WTC11 (cell line): ENCODE measurements around the gene H1-8. TPM values are rescaled to one million over a fixed set of nuclear protein-coding genes. Genes with fewer than 3 reads are reported as not detected.

ENCODE experiments used
- ATAC-seq: fragments of 200-7000 bp; cut with Tn5 transposase; 2 replicates; pipeline ENCODE4 v1.10.0; 2021; ENCODE audit warnings: mild to moderate bottlenecking, moderate library complexity
- CTCF ChIA-PET: fragments of 300-600 bp; sonication (Branson Sonifier 250); formaldehyde crosslinking; loops from one replicate; lab custom pipeline; 2021; ENCODE audit warnings: antibody characterized with exemption; lab: Charles Lee
- POLR2A ChIA-PET: fragments of 350-600 bp; sonication (Branson Sonifier 250); formaldehyde crosslinking; loops from one replicate; lab custom pipeline; 2021; ENCODE audit warnings: antibody characterized with exemption; lab: Charles Lee
- DNase-seq: peaks from one replicate; pipeline ENCODE4 v3.0.0; 2021; ENCODE audit warnings: low spot score
- H3K27ac Mint-ChIP-seq: 2 replicates; pipeline ENCODE4 v1.8.0; 2021; ENCODE audit warnings: mixed read lengths
- H3K27me3 Mint-ChIP-seq: 2 replicates; pipeline ENCODE4 v1.8.0; 2021; ENCODE audit warnings: low read depth, mild to moderate bottlenecking, moderate library complexity, mixed read lengths
- H3K36me3 Mint-ChIP-seq: 2 replicates; pipeline ENCODE4 v1.8.0; 2021; ENCODE audit warnings: mixed read lengths
- H3K4me1 Mint-ChIP-seq: 2 replicates; pipeline ENCODE4 v1.8.0; 2022; ENCODE audit warnings: mixed read lengths
- H3K4me3 Mint-ChIP-seq: 2 replicates; pipeline ENCODE4 v1.8.0; 2021; ENCODE audit warnings: mild to moderate bottlenecking, moderate library complexity, mixed read lengths
- H3K9me3 Mint-ChIP-seq: 2 replicates; pipeline ENCODE4 v1.8.0; 2021; ENCODE audit warnings: mixed read lengths
- ATF2 ChIP-seq: sonication (generic); formaldehyde crosslinking; IDR thresholded peaks from 2 replicates; pipeline ENCODE4 v1.8.1; 2022; ENCODE audit warnings: low read depth, missing genetic modification reagents, borderline replicate concordance
- ATF6 ChIP-seq: sonication (generic); formaldehyde crosslinking; IDR thresholded peaks from 2 replicates; pipeline ENCODE4 v1.8.1; 2023; ENCODE audit warnings: mild to moderate bottlenecking, missing genetic modification reagents
- CREB1 ChIP-seq: sonication (generic); formaldehyde crosslinking; IDR thresholded peaks from 2 replicates; pipeline ENCODE4 v1.8.0; 2023; ENCODE audit warnings: mild to moderate bottlenecking, missing genetic modification reagents
- IRF2 ChIP-seq: sonication (generic); formaldehyde crosslinking; IDR thresholded peaks from 2 replicates; pipeline ENCODE4 v1.8.0; 2022; ENCODE audit warnings: low read depth, missing genetic modification reagents, borderline replicate concordance
- KAT7 ChIP-seq: sonication (generic); formaldehyde crosslinking; IDR thresholded peaks from 2 replicates; pipeline ENCODE4 v1.8.1; 2023; ENCODE audit warnings: missing genetic modification reagents, mild to moderate bottlenecking, borderline replicate concordance
- NFYB ChIP-seq: sonication (generic); formaldehyde crosslinking; conservative IDR thresholded peaks from 2 replicates; pipeline ENCODE4 v1.8.0; 2022; ENCODE audit warnings: low read depth, missing genetic modification reagents
- OVOL2 ChIP-seq: fragments of 250-450 bp; sonication (Bioruptor Pico); IDR thresholded peaks from 2 replicates; pipeline ENCODE4 v1.9.0; 2021; ENCODE audit warnings: mild to moderate bottlenecking, borderline replicate concordance
- TEAD4 ChIP-seq: sonication (generic); formaldehyde crosslinking; IDR thresholded peaks from 2 replicates; pipeline ENCODE4 v1.8.0; 2022; ENCODE audit warnings: mild to moderate bottlenecking, missing genetic modification reagents
- ZNF396 ChIP-seq: fragments of 250-450 bp; sonication (Bioruptor Pico); IDR thresholded peaks from 2 replicates; pipeline ENCODE4 v1.8.0; 2021; ENCODE audit warnings: mild to moderate bottlenecking, moderate library complexity, borderline replicate concordance
- total RNA-seq: library from RNA; stranded (reverse); gene quantifications from 3 replicates; pipeline ENCODE4 v1.2.3, GENCODE V29; 2021
- TF ChIP-seq, protein P1 (sequence below): sonication (generic); formaldehyde crosslinking; IDR thresholded peaks from 2 replicates; pipeline ENCODE4 v1.8.0; 2022; ENCODE audit warnings: mild to moderate bottlenecking, missing genetic modification reagents
- TF ChIP-seq, protein P2 (sequence below): sonication (generic); formaldehyde crosslinking; IDR thresholded peaks from 2 replicates; pipeline ENCODE4 v1.8.1; 2023; ENCODE audit warnings: mild to moderate bottlenecking, missing genetic modification reagents, moderate library complexity
- TF ChIP-seq, protein P3 (sequence below): sonication (generic); formaldehyde crosslinking; IDR thresholded peaks from 2 replicates; pipeline ENCODE4 v1.8.0; 2023; ENCODE audit warnings: missing genetic modification reagents, mild to moderate bottlenecking, borderline replicate concordance

H1-8 gene
- total RNA-seq, 1 experiment from 2014 or later: not detected

GRCh38 chr3:129535075-129535474, 7.9 kb upstream of the H1-8 start (continued):
- no peak for TF ChIP-seq TEAD4
- no peak for TF ChIP-seq ATF2
- no peak for TF ChIP-seq KAT7 (CRISPR knock-in tag)
- no peak for TF ChIP-seq ATF6

GRCh38 chr3:129536374-129536667, 6.7 kb upstream of the H1-8 start:
- ChIA-PET POLR2A (no interaction called here), CTCF (interaction anchor here (0.7 to 1.0 kb wide), 2 partner anchors 46 to 70 kb away, joined by 3 to 4 read pairs; partner anchors contain the start of gene PLXND1)
- no peaks in the 10 kb centered on the region for H3K36me3 Mint-ChIP-seq
- DNase-seq (no peak), ATAC-seq (peak; percentile 52)
- TF ChIP-seq NFYB (peak; percentile 44), IRF2 (CRISPR knock-in tag) (no peak)
- TF ChIP-seq, protein P1, sequence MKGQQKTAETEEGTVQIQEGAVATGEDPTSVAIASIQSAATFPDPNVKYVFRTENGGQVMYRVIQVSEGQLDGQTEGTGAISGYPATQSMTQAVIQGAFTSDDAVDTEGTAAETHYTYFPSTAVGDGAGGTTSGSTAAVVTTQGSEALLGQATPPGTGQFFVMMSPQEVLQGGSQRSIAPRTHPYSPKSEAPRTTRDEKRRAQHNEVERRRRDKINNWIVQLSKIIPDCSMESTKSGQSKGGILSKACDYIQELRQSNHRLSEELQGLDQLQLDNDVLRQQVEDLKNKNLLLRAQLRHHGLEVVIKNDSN (CRISPR knock-in tag): peak; percentile 73
- TF ChIP-seq, protein P2, sequence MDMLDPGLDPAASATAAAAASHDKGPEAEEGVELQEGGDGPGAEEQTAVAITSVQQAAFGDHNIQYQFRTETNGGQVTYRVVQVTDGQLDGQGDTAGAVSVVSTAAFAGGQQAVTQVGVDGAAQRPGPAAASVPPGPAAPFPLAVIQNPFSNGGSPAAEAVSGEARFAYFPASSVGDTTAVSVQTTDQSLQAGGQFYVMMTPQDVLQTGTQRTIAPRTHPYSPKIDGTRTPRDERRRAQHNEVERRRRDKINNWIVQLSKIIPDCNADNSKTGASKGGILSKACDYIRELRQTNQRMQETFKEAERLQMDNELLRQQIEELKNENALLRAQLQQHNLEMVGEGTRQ (CRISPR knock-in tag): peak; percentile 85
- H3K27ac Mint-ChIP-seq: no peak overlapping the region; the same call in 1 of the 2 replicates
- peaks cover 31% of the 10 kb centered on the region for H3K4me1 Mint-ChIP-seq
- H3K9me3 Mint-ChIP-seq: peaks cover 2% of the 10 kb centered on the region
- H3K27me3 Mint-ChIP-seq: no peaks in the 10 kb centered on the region
- H3K4me3 Mint-ChIP-seq: no peak overlapping the region

DNA sequence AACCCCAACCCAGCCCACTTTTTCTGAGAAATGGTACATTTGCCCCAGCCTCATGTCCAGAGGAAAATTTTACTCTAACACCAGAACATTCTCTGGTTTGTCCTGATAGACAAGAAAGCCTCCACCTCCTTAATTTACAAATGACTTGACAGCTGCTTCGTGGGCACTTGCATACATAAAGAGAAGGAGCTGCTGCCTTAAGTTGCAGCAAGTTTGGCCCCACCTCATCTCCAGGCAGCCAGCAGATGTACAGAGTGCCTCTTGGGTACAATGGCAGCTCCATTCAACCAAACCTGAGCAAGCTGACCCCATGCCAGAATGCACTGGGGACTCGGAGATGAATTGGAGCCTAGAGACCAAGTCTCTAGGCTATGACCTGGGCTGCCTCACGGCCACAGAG, 6.2 kb upstream of the H1-8 start:
- CTCF ChIA-PET: interaction anchor here (0.7 to 1.0 kb wide), 2 partner anchors 47 to 69 kb away, joined by 3 to 4 read pairs; partner anchors contain the start of gene PLXND1
- Mint-ChIP-seq H3K27me3 (no peaks in the 10 kb centered on the region), H3K4me3 (no peak overlapping the region), H3K9me3 (peaks cover 5% of the 10 kb centered on the region), H3K4me1 (peaks cover 31% of the 10 kb centered on the region), H3K27ac (no peak overlapping the region), H3K36me3 (no peaks in the 10 kb centered on the region)
- ATAC-seq (no peak), DNase-seq (no peak)
- POLR2A ChIA-PET: no interaction called here
- TF ChIP-seq CREB1 (CRISPR knock-in tag) (no peak), OVOL2 (CRISPR knock-in tag) (no peak), ZNF396 (no peak)
- TF ChIP-seq, protein P3, sequence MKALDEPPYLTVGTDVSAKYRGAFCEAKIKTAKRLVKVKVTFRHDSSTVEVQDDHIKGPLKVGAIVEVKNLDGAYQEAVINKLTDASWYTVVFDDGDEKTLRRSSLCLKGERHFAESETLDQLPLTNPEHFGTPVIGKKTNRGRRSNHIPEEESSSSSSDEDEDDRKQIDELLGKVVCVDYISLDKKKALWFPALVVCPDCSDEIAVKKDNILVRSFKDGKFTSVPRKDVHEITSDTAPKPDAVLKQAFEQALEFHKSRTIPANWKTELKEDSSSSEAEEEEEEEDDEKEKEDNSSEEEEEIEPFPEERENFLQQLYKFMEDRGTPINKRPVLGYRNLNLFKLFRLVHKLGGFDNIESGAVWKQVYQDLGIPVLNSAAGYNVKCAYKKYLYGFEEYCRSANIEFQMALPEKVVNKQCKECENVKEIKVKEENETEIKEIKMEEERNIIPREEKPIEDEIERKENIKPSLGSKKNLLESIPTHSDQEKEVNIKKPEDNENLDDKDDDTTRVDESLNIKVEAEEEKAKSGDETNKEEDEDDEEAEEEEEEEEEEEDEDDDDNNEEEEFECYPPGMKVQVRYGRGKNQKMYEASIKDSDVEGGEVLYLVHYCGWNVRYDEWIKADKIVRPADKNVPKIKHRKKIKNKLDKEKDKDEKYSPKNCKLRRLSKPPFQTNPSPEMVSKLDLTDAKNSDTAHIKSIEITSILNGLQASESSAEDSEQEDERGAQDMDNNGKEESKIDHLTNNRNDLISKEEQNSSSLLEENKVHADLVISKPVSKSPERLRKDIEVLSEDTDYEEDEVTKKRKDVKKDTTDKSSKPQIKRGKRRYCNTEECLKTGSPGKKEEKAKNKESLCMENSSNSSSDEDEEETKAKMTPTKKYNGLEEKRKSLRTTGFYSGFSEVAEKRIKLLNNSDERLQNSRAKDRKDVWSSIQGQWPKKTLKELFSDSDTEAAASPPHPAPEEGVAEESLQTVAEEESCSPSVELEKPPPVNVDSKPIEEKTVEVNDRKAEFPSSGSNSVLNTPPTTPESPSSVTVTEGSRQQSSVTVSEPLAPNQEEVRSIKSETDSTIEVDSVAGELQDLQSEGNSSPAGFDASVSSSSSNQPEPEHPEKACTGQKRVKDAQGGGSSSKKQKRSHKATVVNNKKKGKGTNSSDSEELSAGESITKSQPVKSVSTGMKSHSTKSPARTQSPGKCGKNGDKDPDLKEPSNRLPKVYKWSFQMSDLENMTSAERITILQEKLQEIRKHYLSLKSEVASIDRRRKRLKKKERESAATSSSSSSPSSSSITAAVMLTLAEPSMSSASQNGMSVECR: no peak
